ENCODE data around the gene NINL. TPM values are rescaled to one million over a fixed set of nuclear protein-coding genes. Genes with fewer than 3 reads are reported as not detected.
A peak's percentile ranks its signal among the peaks of the same experiment; 100 is the strongest.

NINL gene
- total RNA-seq, 6 donors from 2014 or later = 10.2 to 47.1 (median 20.3) TPM

GRCh38 chr20:25422032-25422431, 163.3 kb downstream of the NINL start:
- Histone ChIP-seq H3K4me3 (no peak overlapping the region), H3K9me3 (no peaks in the 10 kb centered on the region), H3K27ac (no peak overlapping the region), H3K36me3 (no peaks in the 10 kb centered on the region), H3K4me1 (no peaks in the 10 kb centered on the region), H3K27me3 (no peaks in the 10 kb centered on the region)
- TF ChIP-seq EP300 (IDR thresholded peaks at IDR 0.05) (no peak), POLR2AphosphoS5 (IDR thresholded peaks at IDR 0.05) (no peak), POLR2A (IDR thresholded peaks at IDR 0.05) (no peak)
- TF ChIP-seq, protein P1, sequence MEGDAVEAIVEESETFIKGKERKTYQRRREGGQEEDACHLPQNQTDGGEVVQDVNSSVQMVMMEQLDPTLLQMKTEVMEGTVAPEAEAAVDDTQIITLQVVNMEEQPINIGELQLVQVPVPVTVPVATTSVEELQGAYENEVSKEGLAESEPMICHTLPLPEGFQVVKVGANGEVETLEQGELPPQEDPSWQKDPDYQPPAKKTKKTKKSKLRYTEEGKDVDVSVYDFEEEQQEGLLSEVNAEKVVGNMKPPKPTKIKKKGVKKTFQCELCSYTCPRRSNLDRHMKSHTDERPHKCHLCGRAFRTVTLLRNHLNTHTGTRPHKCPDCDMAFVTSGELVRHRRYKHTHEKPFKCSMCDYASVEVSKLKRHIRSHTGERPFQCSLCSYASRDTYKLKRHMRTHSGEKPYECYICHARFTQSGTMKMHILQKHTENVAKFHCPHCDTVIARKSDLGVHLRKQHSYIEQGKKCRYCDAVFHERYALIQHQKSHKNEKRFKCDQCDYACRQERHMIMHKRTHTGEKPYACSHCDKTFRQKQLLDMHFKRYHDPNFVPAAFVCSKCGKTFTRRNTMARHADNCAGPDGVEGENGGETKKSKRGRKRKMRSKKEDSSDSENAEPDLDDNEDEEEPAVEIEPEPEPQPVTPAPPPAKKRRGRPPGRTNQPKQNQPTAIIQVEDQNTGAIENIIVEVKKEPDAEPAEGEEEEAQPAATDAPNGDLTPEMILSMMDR (IDR thresholded peaks at IDR 0.05) = no peak
- 79 to 90% methylated on average over 4 of the region's 4 CpGs for WGBS, 2 donors
- ATAC-seq (ENCODE audit: low FRiP score in 2 of 2) = no peak
- no peak for DNase-seq

DNA sequence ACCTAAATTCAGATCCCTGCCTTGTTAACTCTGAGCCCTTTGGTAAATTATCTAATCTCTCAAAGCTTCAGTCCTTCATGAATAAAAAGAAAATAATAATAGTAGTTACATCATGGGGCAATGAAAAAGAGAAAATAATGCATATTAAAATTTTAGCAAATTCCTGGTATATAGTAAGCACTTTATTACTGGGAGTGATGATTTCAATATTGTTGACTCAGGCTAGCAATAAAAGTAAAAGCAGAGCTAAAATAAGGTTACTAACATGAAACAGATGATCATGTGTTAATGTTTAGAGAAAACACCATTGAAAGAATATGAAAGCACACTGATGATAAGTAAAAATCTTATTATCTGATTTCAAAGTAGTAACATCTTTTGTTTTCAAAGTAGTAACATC, 164.2 kb downstream of the NINL start:
- Histone ChIP-seq H3K27me3 (no peaks in the 10 kb centered on the region), H3K36me3 (no peaks in the 10 kb centered on the region), H3K4me1 (no peaks in the 10 kb centered on the region), H3K4me3 (no peak overlapping the region), H3K9me3 (no peaks in the 10 kb centered on the region), H3K27ac (no peak overlapping the region)
- TF ChIP-seq POLR2A (IDR thresholded peaks at IDR 0.05) (no peak), POLR2AphosphoS5 (IDR thresholded peaks at IDR 0.05) (no peak), EP300 (IDR thresholded peaks at IDR 0.05) (no peak)
- TF ChIP-seq, protein P1 (IDR thresholded peaks at IDR 0.05) = no peak
- no peak for ATAC-seq (ENCODE audit: low FRiP score in 2 of 2)
- no peak for DNase-seq

- ATAC-seq (ENCODE audit: low FRiP score in 2 of 2) (no peak), DNase-seq (no peak)
- WGBS, 2 donors = 94 to 100% methylated on average over 1 of the region's 1 CpG
- Histone ChIP-seq H3K27ac (no peak overlapping the region), H3K27me3 (no peaks in the 10 kb centered on the region), H3K9me3 (no peaks in the 10 kb centered on the region), H3K4me1 (no peaks in the 10 kb centered on the region), H3K36me3 (no peaks in the 10 kb centered on the region), H3K4me3 (no peak overlapping the region)
- TF ChIP-seq POLR2AphosphoS5 (IDR thresholded peaks at IDR 0.05) = no peak
- TF ChIP-seq POLR2A (IDR thresholded peaks at IDR 0.05) = no peak
- no peak for TF ChIP-seq EP300 (IDR thresholded peaks at IDR 0.05)
- TF ChIP-seq, protein P1 (IDR thresholded peaks at IDR 0.05) = no peak
Observed at GRCh38 chr20:25418776-25419175, 166.6 kb downstream of the NINL start.

DNA sequence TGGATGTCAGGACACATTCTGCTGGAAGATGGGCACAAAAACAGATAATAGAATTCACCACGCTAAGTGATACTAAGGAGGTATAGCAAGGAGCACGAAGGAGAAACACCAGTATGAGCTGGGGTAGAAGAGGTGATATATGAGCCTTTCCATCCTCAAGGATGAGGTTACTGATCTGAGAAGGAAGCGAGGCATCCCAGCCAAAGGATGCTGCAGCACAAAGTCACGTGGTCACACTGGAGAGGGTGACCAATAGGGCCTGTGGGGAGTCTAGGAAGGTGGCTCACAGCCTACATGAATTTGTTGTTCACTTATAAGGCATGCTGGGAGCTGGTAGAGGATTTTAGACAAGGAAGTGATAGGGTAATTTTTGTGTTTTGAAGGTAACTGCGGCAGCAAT, 176.4 kb downstream of the NINL start:
- no peak for DNase-seq
- WGBS, 2 donors = 93 to 94% methylated on average over 5 of the region's 5 CpGs
- ATAC-seq (ENCODE audit: low FRiP score in 2 of 2) = no peak
- H3K36me3 ChIP-seq = no peaks in the 10 kb centered on the region
- H3K27me3 ChIP-seq = no peaks in the 10 kb centered on the region
- peaks cover 0 to 3% (median 0%) of the 10 kb centered on the region in 4 donors for H3K9me3 ChIP-seq
- H3K4me3 ChIP-seq = no peak overlapping the region
- H3K27ac ChIP-seq = no peak overlapping the region
- peaks cover 6 to 10% (median 8%) of the 10 kb centered on the region in 4 donors for H3K4me1 ChIP-seq
- TF ChIP-seq EP300 (IDR thresholded peaks at IDR 0.05) (no peak), POLR2A (IDR thresholded peaks at IDR 0.05) (no peak), POLR2AphosphoS5 (IDR thresholded peaks at IDR 0.05) (no peak)
- TF ChIP-seq, protein P1 (IDR thresholded peaks at IDR 0.05) = no peak

DNA sequence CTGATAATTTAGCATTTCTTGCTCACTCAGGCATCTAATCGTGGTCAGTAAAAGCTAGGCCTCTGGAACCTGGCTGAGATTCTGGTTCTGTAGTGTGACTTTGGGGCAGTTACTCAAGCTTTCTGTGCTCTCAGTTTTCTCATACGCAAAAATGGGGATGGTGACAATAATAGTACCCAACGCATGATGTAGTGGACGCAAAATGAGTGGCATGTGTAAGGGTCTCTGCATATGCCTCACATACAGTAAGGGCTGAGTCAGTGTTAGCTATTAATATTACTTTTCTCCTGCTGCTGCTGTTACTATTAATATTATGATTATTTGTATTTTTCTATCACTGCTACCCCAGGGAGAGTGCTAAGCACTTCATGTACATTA, 177.2 kb downstream of the NINL start:
- Histone ChIP-seq H3K27ac (peak overlapping the region in 1 of 4 donors; percentile 69), H3K36me3 (no peaks in the 10 kb centered on the region), H3K4me3 (peak overlapping the region in 3 of 4 donors; percentile 63 to 78 (median 70)), H3K4me1 (peaks cover 6 to 10% (median 8%) of the 10 kb centered on the region in 4 donors), H3K27me3 (no peaks in the 10 kb centered on the region), H3K9me3 (peaks cover 0 to 10% (median 4%) of the 10 kb centered on the region in 4 donors)
- WGBS, 2 donors = 1 to 6% methylated on average over 4 of the region's 4 CpGs
- ATAC-seq (ENCODE audit: low FRiP score in 2 of 2) = no peak
- no peak for DNase-seq
- TF ChIP-seq, protein P1 (IDR thresholded peaks at IDR 0.05) = no peak
- no peak for TF ChIP-seq EP300 (IDR thresholded peaks at IDR 0.05)
- no peak for TF ChIP-seq POLR2A (IDR thresholded peaks at IDR 0.05)
- TF ChIP-seq POLR2AphosphoS5 (IDR thresholded peaks at IDR 0.05) = no peak

Measured in upper lobe of left lung (tissue), 6 donors.